Central memory CD4-positive, alpha-beta T cell (primary cell): ENCODE data around the gene IFIH1.

ENCODE experiments used
- DNase-seq: peaks from one replicate; pipeline ENCODE4 v3.0.0; 2022

Gene IFIH1

GRCh38 chr2:162256591-162256991, 61.9 kb downstream of the IFIH1 start:
- no peak for DNase-seq

- DNase-seq = no peak
These were observed 64.1 kb downstream of the IFIH1 start for GRCh38 chr2:162254236-162254871.

DNA sequence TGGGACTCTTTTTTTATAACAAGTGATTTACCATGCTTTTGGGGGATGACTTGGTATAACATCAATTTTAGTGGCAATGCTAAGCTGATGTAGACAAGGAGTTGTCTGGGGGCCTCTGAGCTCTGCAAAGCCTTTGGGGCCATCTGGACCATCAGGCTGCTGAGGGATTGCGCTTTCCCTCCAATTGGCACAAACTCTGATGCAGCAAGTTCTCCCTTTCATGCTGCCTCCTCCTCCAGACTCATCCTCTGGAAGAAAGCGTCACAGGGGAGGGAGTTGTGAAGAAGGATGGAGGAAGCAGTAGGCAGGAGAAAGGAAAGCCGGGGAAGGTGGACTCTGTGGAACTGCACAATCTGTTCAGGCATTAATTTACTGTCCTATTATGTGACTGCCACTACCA, 65.0 kb downstream of the IFIH1 start:
- DNase-seq = no peak

- no peak for DNase-seq
These were observed 66.3 kb downstream of the IFIH1 start for GRCh38 chr2:162252153-162252552.

- DNase-seq = no peak
These were observed 72.7 kb downstream of the IFIH1 start for GRCh38 chr2:162245781-162246180.

DNA sequence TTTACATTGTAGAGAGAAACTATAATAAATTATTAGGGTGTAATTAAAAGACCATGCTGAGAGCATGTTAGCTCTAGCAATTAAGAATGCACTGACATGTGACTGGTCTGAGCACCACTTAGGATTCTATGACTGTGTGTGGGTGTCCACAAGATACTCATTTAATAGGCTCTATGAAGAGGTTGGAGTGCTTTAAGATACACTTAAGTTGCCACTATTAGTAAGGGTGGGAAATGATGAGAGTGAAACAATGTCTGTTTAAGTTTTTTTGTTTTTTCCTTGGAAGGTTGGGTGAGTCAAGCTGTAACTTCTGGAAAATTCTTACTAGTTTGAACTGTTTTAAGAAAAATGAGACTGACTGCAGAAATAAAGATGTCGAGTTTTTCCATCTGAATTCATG, 73.4 kb downstream of the IFIH1 start:
- DNase-seq = no peak

GRCh38 chr2:162244541-162245031, 73.9 kb downstream of the IFIH1 start:
- no peak for DNase-seq

DNA sequence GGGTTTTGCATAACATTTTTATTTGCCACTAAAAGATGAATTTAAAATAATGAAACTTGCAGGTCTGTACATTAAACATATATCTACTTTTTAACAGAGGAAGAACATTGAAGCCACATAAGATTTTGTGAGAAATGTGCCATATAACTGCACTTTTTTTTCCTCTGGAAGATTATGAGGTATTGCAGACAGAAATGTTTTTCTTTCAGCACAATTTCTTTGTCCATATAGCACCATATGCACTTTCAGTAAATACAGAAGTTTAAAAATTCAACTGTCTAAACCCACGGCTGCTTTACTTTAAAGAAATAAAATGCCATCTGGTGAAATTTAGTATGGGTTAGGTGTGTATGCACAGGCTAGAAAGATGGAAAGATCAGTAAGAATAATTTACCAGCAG, 74.8 kb downstream of the IFIH1 start:
- DNase-seq = no peak

DNA sequence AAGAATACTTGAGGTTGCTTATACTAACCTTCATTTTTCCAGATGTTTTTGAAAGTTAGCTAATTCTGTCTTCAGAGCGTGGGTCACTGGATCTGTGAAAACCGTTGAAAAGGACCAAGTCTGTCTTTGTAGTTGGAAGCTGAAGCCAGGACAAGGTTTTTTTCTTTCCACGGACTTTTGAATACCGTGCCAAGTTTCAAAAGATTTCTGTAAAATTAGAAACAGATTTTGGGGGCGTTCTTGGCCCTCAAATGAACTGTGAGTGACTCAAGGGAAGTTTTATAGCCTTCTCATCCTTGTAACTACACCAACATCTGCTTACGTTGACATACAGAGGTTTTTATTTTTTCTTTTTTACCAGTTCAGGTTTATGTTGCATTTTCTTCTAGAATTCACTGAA, 75.2 kb downstream of the IFIH1 start, which contains the start of gene FAP:
Gene FAP, minus strand, starts transcription at position 152 of the 400 bp plus-strand sequence. Its CDS starts 118 bp downstream, at position 34.
- DNase-seq = no peak

- no peak for DNase-seq
These were observed 75.8 kb downstream of the IFIH1 start for GRCh38 chr2:162242586-162243280.

GRCh38 chr2:162241571-162241970, 76.9 kb downstream of the IFIH1 start:
- DNase-seq = no peak

- no peak for DNase-seq
These were observed 83.6 kb downstream of the IFIH1 start for GRCh38 chr2:162234620-162235462.

DNA sequence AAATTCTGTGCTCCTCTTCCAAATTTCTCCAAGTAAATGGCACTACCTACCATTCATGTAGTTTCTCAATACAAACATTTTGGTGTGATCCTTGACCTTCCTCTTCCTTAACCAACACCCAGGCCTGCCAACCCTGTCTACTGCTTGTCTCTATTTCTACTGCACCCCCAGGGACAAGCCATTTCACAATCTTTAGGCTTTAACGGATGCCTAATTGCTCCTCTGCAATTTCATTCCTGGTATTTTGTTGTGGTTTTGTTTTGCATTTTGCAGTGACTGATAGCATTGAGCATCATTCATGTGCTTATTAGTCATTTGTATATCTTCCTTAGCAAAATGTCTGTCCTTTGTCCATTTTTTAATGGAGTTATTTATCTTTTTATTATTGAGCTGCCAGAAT, 85.3 kb downstream of the IFIH1 start:
- DNase-seq = no peak

GRCh38 chr2:162232671-162233070, 85.8 kb downstream of the IFIH1 start:
- DNase-seq = no peak

- no peak for DNase-seq
These were observed 86.5 kb downstream of the IFIH1 start for GRCh38 chr2:162232027-162232426.

- no peak for DNase-seq
These were observed 87.7 kb downstream of the IFIH1 start for GRCh38 chr2:162230761-162231160.

- DNase-seq = no peak
These were observed 91.6 kb downstream of the IFIH1 start for GRCh38 chr2:162226836-162227235.

DNA sequence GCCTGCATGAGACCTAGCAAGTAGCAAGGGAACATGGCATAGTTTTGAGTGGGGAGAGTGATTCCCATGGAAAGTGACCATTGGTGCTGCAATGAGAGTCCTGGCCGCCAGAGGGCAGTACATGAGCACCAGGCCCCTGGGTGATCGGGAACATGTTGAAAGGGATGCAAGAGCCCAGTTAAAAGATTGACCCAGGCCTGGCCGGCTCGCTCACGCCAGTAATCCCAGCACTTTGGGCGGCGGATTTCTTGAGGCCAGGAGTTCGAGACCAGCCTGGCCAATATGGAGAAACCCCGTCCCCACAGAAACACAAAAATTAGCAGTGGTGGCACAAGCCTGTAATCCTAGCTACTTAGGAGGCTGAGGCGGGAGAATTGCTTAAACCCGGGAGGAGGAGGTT, 97.4 kb downstream of the IFIH1 start:
- peak; percentile 27 for DNase-seq

- no peak for DNase-seq
These were observed 98.1 kb downstream of the IFIH1 start for GRCh38 chr2:162220368-162220767.

- no peak for DNase-seq
These were observed 99.1 kb downstream of the IFIH1 start for GRCh38 chr2:162219426-162219825.

- no peak for DNase-seq
These were observed 100.9 kb downstream of the IFIH1 start for GRCh38 chr2:162217598-162217997.
